Activated CD4-positive, alpha-beta memory T cell treated with anti-CD3 and anti-CD28 coated beads, Interleukin-2, amount 10 ng/mL, durations not matched to agents 7 days and 5 days (primary cell): ENCODE results near the gene PLXNA2. TPM values are rescaled to one million over a fixed set of nuclear protein-coding genes. Genes with fewer than 3 reads are reported as not detected.

Experiments used
- CTCF ChIA-PET: fragments of 350-600 bp; sonication (Branson Sonifier 250); formaldehyde crosslinking; loops from one replicate; lab custom pipeline; 2021; ENCODE audit warnings: antibody characterized with exemption, inconsistent platforms; lab: Charles Lee
- POLR2A ChIA-PET: fragments of 350-600 bp; sonication (Branson Sonifier 250); formaldehyde crosslinking; loops from one replicate; lab custom pipeline; 2021; ENCODE audit warnings: antibody characterized with exemption; lab: Charles Lee
- DNase-seq: peaks from one replicate; pipeline ENCODE4 v3.0.0-alpha.2; 2020
- H3K27ac Mint-ChIP-seq: one replicate; pipeline ENCODE4 v1.8.0; 2021; ENCODE audit warnings: mild to moderate bottlenecking, mixed read lengths
- H3K27me3 Mint-ChIP-seq: one replicate; pipeline ENCODE4 v1.8.0; 2021; ENCODE audit warnings: mixed read lengths
- H3K36me3 Mint-ChIP-seq: one replicate; pipeline ENCODE4 v1.8.0; 2021; ENCODE audit warnings: low read depth, mixed read lengths
- H3K4me1 Mint-ChIP-seq: one replicate; pipeline ENCODE4 v1.8.0; 2021; ENCODE audit warnings: mixed read lengths
- H3K4me3 Mint-ChIP-seq: one replicate; pipeline ENCODE4 v1.8.0; 2021; ENCODE audit warnings: mild to moderate bottlenecking, mixed read lengths
- H3K9me3 Mint-ChIP-seq: one replicate; pipeline ENCODE4 v1.8.0; 2021; ENCODE audit warnings: mixed read lengths
- total RNA-seq, 2 experiments: library from RNA; stranded (reverse); gene quantifications; one replicate each; pipeline ENCODE4 v1.2.3, GENCODE V29; 2021

Gene PLXNA2
- total RNA-seq, 2 experiments from 2014 or later, result 0.43 to 0.65 TPM

- DNase-seq, result no peak
- H3K27ac Mint-ChIP-seq, result no peak overlapping the region
- no peaks in the 10 kb centered on the region for H3K4me1 Mint-ChIP-seq
- H3K27me3 Mint-ChIP-seq, result peaks cover 17% of the 10 kb centered on the region
- H3K9me3 Mint-ChIP-seq, result no peaks in the 10 kb centered on the region
- ChIA-PET POLR2A (no interaction called here), CTCF (interaction anchor here (0.8 to 2.7 kb wide), 7 partner anchors 17 to 166 kb away, joined by 3 to 20 read pairs (median 4); no protein-coding TSS in a partner anchor)
- no peak overlapping the region for H3K4me3 Mint-ChIP-seq
- no peaks in the 10 kb centered on the region for H3K36me3 Mint-ChIP-seq
Measured at GRCh38 chr1:207996636-207997035, 247.5 kb downstream of the PLXNA2 start.

- CTCF ChIA-PET, result interaction anchor here (0.6 to 2.7 kb wide), 9 partner anchors 12 to 129 kb away, joined by 3 to 20 read pairs (median 4); no protein-coding TSS in a partner anchor
- no peak overlapping the region for H3K4me3 Mint-ChIP-seq
- H3K27me3 Mint-ChIP-seq, result peaks cover 17% of the 10 kb centered on the region
- H3K36me3 Mint-ChIP-seq, result no peaks in the 10 kb centered on the region
- no peak overlapping the region for H3K27ac Mint-ChIP-seq
- DNase-seq, result no peak
- H3K9me3 Mint-ChIP-seq, result no peaks in the 10 kb centered on the region
- POLR2A ChIA-PET, result no interaction called here
- H3K4me1 Mint-ChIP-seq, result no peaks in the 10 kb centered on the region
Measured at GRCh38 chr1:207995576-207995975, 248.6 kb downstream of the PLXNA2 start.

- Mint-ChIP-seq H3K27ac (no peak overlapping the region), H3K4me1 (no peaks in the 10 kb centered on the region), H3K4me3 (no peak overlapping the region), H3K27me3 (peaks cover 28% of the 10 kb centered on the region), H3K9me3 (no peaks in the 10 kb centered on the region), H3K36me3 (no peaks in the 10 kb centered on the region)
- DNase-seq, result no peak
- POLR2A ChIA-PET, result no interaction called here
- CTCF ChIA-PET, result interaction anchor here (0.8 to 2.7 kb wide), 3 partner anchors 13 to 109 kb away, joined by 3 to 20 read pairs (median 3); no protein-coding TSS in a partner anchor
Measured at GRCh38 chr1:207993477-207994445, 250.4 kb downstream of the PLXNA2 start.

GRCh38 chr1:207992677-207993236 lies 251.4 kb downstream of the PLXNA2 start:
- no peaks in the 10 kb centered on the region for H3K9me3 Mint-ChIP-seq
- H3K27ac Mint-ChIP-seq, result no peak overlapping the region
- H3K36me3 Mint-ChIP-seq, result no peaks in the 10 kb centered on the region
- H3K4me1 Mint-ChIP-seq, result no peaks in the 10 kb centered on the region
- H3K27me3 Mint-ChIP-seq, result peaks cover 32% of the 10 kb centered on the region
- ChIA-PET POLR2A (no interaction called here), CTCF (interaction anchor here (0.8 kb wide), 1 partner anchor 12 kb away, joined by 3 read pairs; no protein-coding TSS in a partner anchor)
- no peak for DNase-seq
- H3K4me3 Mint-ChIP-seq, result no peak overlapping the region

- Mint-ChIP-seq H3K27ac (no peak overlapping the region), H3K27me3 (peaks cover 37% of the 10 kb centered on the region), H3K4me3 (no peak overlapping the region), H3K4me1 (no peaks in the 10 kb centered on the region), H3K9me3 (no peaks in the 10 kb centered on the region), H3K36me3 (no peaks in the 10 kb centered on the region)
- ChIA-PET CTCF (interaction anchor here (1.1 kb wide), 1 partner anchor 31 kb away, joined by 3 read pairs; no protein-coding TSS in a partner anchor), POLR2A (no interaction called here)
- DNase-seq, result no peak
Measured at GRCh38 chr1:207991583-207992026, 252.6 kb downstream of the PLXNA2 start.

- no peaks in the 10 kb centered on the region for H3K9me3 Mint-ChIP-seq
- DNase-seq, result no peak
- peaks cover 34% of the 10 kb centered on the region for H3K27me3 Mint-ChIP-seq
- no peak overlapping the region for H3K27ac Mint-ChIP-seq
- H3K36me3 Mint-ChIP-seq, result no peaks in the 10 kb centered on the region
- H3K4me1 Mint-ChIP-seq, result no peaks in the 10 kb centered on the region
- POLR2A ChIA-PET, result no interaction called here
- CTCF ChIA-PET, result interaction anchor here (1.1 kb wide), 1 partner anchor 31 kb away, joined by 3 read pairs; no protein-coding TSS in a partner anchor
- H3K4me3 Mint-ChIP-seq, result no peak overlapping the region
Measured at GRCh38 chr1:207990876-207991582, 253.2 kb downstream of the PLXNA2 start.

GRCh38 chr1:207990455-207990854 lies 253.7 kb downstream of the PLXNA2 start:
- Mint-ChIP-seq H3K27me3 (peaks cover 34% of the 10 kb centered on the region), H3K36me3 (no peaks in the 10 kb centered on the region), H3K9me3 (no peaks in the 10 kb centered on the region), H3K4me3 (no peak overlapping the region), H3K4me1 (no peaks in the 10 kb centered on the region), H3K27ac (no peak overlapping the region)
- ChIA-PET CTCF (interaction anchor here (1.7 kb wide), 1 partner anchor 9 kb away, joined by 5 read pairs; no protein-coding TSS in a partner anchor), POLR2A (no interaction called here)
- DNase-seq, result no peak

- Mint-ChIP-seq H3K27me3 (peaks cover 26% of the 10 kb centered on the region), H3K4me1 (no peaks in the 10 kb centered on the region), H3K27ac (no peak overlapping the region), H3K4me3 (no peak overlapping the region), H3K36me3 (no peaks in the 10 kb centered on the region), H3K9me3 (no peaks in the 10 kb centered on the region)
- ChIA-PET CTCF (interaction anchor here (1.7 kb wide), 1 partner anchor 11 kb away, joined by 5 read pairs; no protein-coding TSS in a partner anchor), POLR2A (no interaction called here)
- no peak for DNase-seq
Measured at GRCh38 chr1:207988326-207989165, 255.6 kb downstream of the PLXNA2 start.

- ChIA-PET CTCF (no interaction called here), POLR2A (no interaction called here)
- Mint-ChIP-seq H3K27me3 (peaks cover 27% of the 10 kb centered on the region), H3K36me3 (no peaks in the 10 kb centered on the region), H3K9me3 (no peaks in the 10 kb centered on the region), H3K4me1 (no peaks in the 10 kb centered on the region), H3K4me3 (no peak overlapping the region), H3K27ac (no peak overlapping the region)
- DNase-seq, result no peak
Measured at GRCh38 chr1:207987164-207987563, 257.0 kb downstream of the PLXNA2 start.

GRCh38 chr1:207985996-207986395 lies 258.2 kb downstream of the PLXNA2 start:
- Mint-ChIP-seq H3K27me3 (peaks cover 31% of the 10 kb centered on the region), H3K36me3 (no peaks in the 10 kb centered on the region), H3K27ac (no peak overlapping the region), H3K4me1 (no peaks in the 10 kb centered on the region), H3K4me3 (no peak overlapping the region), H3K9me3 (no peaks in the 10 kb centered on the region)
- DNase-seq, result no peak
- ChIA-PET CTCF (no interaction called here), POLR2A (no interaction called here)

- CTCF ChIA-PET, result interaction anchor here (1.1 kb wide), 1 partner anchor 100 kb away, joined by 3 read pairs; no protein-coding TSS in a partner anchor
- no peak overlapping the region for H3K4me3 Mint-ChIP-seq
- no peak for DNase-seq
- POLR2A ChIA-PET, result no interaction called here
- H3K36me3 Mint-ChIP-seq, result no peaks in the 10 kb centered on the region
- peaks cover 31% of the 10 kb centered on the region for H3K27me3 Mint-ChIP-seq
- H3K9me3 Mint-ChIP-seq, result no peaks in the 10 kb centered on the region
- no peak overlapping the region for H3K27ac Mint-ChIP-seq
- H3K4me1 Mint-ChIP-seq, result no peaks in the 10 kb centered on the region
Measured at GRCh38 chr1:207984831-207985572, 259.2 kb downstream of the PLXNA2 start.
